GM23338 (cell line): ENCODE measurements around the gene USP48. TPM values are rescaled to one million over a fixed set of nuclear protein-coding genes. Genes with fewer than 3 reads are reported as not detected.

ENCODE experiments used
- ATAC-seq: fragments of 200-7000 bp; cut with Tn5 transposase; 3 replicates; pipeline ENCODE4 v1.9.1; 2020
- DNase-seq: peaks from one replicate; pipeline ENCODE4 v3.0.0-alpha.2; 2015; ENCODE audit warnings: low spot score
- H2AFZ ChIP-seq: fragments of 200-600 bp; sonication (generic); 2 replicates; pipeline ENCODE4 v1.8.0; 2016; ENCODE audit warnings: antibody characterized with exemption, mild to moderate bottlenecking, moderate library complexity
- H3F3A ChIP-seq: fragments of 200-600 bp; sonication (generic); replicated peaks from 2 replicates; pipeline ENCODE4 v1.8.0; 2017; ENCODE audit warnings: antibody characterized with exemption, mixed run types, low read depth
- H3K27ac ChIP-seq: fragments of 200-600 bp; sonication (generic); 2 replicates; pipeline ENCODE4 v1.6.1; 2016; ENCODE audit warnings: low read depth
- H3K27me3 ChIP-seq: fragments of 200-600 bp; sonication (generic); 2 replicates; pipeline ENCODE4 v1.8.0; 2016; ENCODE audit warnings: mild to moderate bottlenecking, mixed run types, moderate library complexity; ENCODE audit not compliant: insufficient read depth
- H3K36me3 ChIP-seq: fragments of 200-600 bp; sonication (generic); 2 replicates; pipeline ENCODE4 v1.8.0; 2016; ENCODE audit warnings: mild to moderate bottlenecking; ENCODE audit not compliant: insufficient read depth
- H3K4me1 ChIP-seq: fragments of 200-600 bp; sonication (generic); 2 replicates; pipeline ENCODE4 v1.8.0; 2016; ENCODE audit warnings: mild to moderate bottlenecking, moderate library complexity; ENCODE audit not compliant: insufficient read depth
- H3K4me2 ChIP-seq: fragments of 200-600 bp; sonication (generic); 2 replicates; pipeline ENCODE4 v1.7.1; 2017; ENCODE audit warnings: mixed run types
- H3K4me3 ChIP-seq: fragments of 200-600 bp; sonication (generic); 2 replicates; pipeline ENCODE4 v1.6.1; 2016; ENCODE audit warnings: mixed run types
- H3K79me2 ChIP-seq: fragments of 200-600 bp; sonication (generic); replicated peaks from 2 replicates; pipeline ENCODE4 v1.8.0; 2017; ENCODE audit warnings: mild to moderate bottlenecking; ENCODE audit not compliant: insufficient read depth
- H3K9me2 ChIP-seq: fragments of 200-600 bp; sonication (generic); 2 replicates; pipeline ENCODE4 v1.8.0; 2017; ENCODE audit not compliant: insufficient read depth
- H4K20me1 ChIP-seq: fragments of 200-600 bp; sonication (generic); replicated peaks from 2 replicates; pipeline ENCODE4 v1.8.0; 2017; ENCODE audit warnings: mild to moderate bottlenecking; ENCODE audit not compliant: insufficient read depth
- H3K27ac Mint-ChIP-seq: 2 replicates; pipeline ENCODE4 v1.8.0; 2020; ENCODE audit warnings: inconsistent platforms, mild to moderate bottlenecking, moderate library complexity, mixed read lengths
- H3K27me3 Mint-ChIP-seq: 3 replicates; pipeline ENCODE4 v1.8.0; 2022; ENCODE audit warnings: low read depth, mild to moderate bottlenecking, moderate library complexity, mixed read lengths, inconsistent platforms; ENCODE audit not compliant: insufficient read depth, poor library complexity
- H3K36me3 Mint-ChIP-seq: 3 replicates; pipeline ENCODE4 v1.8.0; 2021; ENCODE audit warnings: low read depth, mild to moderate bottlenecking, inconsistent platforms, moderate library complexity, mixed read lengths
- H3K4me1 Mint-ChIP-seq: 3 replicates; pipeline ENCODE4 v1.8.0; 2020; ENCODE audit warnings: mild to moderate bottlenecking, inconsistent platforms, mixed read lengths
- H3K4me3 Mint-ChIP-seq: 3 replicates; pipeline ENCODE4 v1.8.0; 2021; ENCODE audit warnings: moderate library complexity, mild to moderate bottlenecking, inconsistent platforms, mixed read lengths
- H3K9me3 Mint-ChIP-seq: 3 replicates; pipeline ENCODE4 v1.8.0; 2020; ENCODE audit warnings: moderate library complexity, mild to moderate bottlenecking, inconsistent platforms, mixed read lengths
- EZH2 ChIP-seq: fragments of 200-600 bp; sonication (generic); IDR thresholded peaks from one replicate; pipeline ENCODE4 v1.8.0; 2017; ENCODE audit warnings: antibody characterized with exemption, mild to moderate bottlenecking, low read depth; ENCODE audit not compliant: unreplicated experiment
- EZH2phosphoT487 ChIP-seq: fragments of 200-600 bp; sonication (generic); IDR thresholded peaks from one replicate; pipeline ENCODE4 v1.8.1; 2018; ENCODE audit warnings: antibody characterized with exemption; ENCODE audit not compliant: unreplicated experiment
- POLR2AphosphoS5 ChIP-seq: IDR thresholded peaks from 2 replicates; pipeline ENCODE4 v1.6.1; 2016; ENCODE audit warnings: antibody characterized with exemption, low read depth
- STAT1 ChIP-seq: IDR thresholded peaks from one replicate; pipeline ENCODE4 v1.6.1; 2016; ENCODE audit warnings: antibody characterized with exemption; ENCODE audit not compliant: unreplicated experiment
- polyA plus RNA-seq: library from polyadenylated mRNA; unstranded; fragments of >200 nt; fragmentation: Nextera tagmentation; extraction: Ambion mirVana; gene quantifications from 2 replicates; pipeline ENCODE4 v1.2.1, GENCODE V29; 2016
- total RNA-seq: library from RNA; depleted of rRNA; stranded (reverse); fragments of >200 nt; shearing (Covaris generic); gene quantifications from 2 replicates; pipeline ENCODE4 v1.2.3, GENCODE V29; 2014
- TF ChIP-seq, protein P1 (sequence below): fragments of 250-450 bp; sonication (Bioruptor Pico); IDR thresholded peaks from 2 replicates; pipeline ENCODE4 v1.5.0; 2020; ENCODE audit warnings: mild to moderate bottlenecking, moderate library complexity
- TF ChIP-seq, protein P2 (sequence below), 2 experiments: fragments of 200-600 bp in 1 of 2; sonication (generic) in 1 of 2; conservative IDR thresholded peaks; 2 replicates each; pipeline versions ENCODE4 v1.5.1 to v1.6.1; 2016 to 2017; ENCODE audit warnings: antibody characterized with exemption in 2 of 2, low read depth in 2 of 2, mild to moderate bottlenecking in 2 of 2, moderate library complexity in 1 of 2

Gene USP48
- total and polyA plus RNA-seq, 2 experiments from 2014 or later = 85.9 to 151 TPM

DNA sequence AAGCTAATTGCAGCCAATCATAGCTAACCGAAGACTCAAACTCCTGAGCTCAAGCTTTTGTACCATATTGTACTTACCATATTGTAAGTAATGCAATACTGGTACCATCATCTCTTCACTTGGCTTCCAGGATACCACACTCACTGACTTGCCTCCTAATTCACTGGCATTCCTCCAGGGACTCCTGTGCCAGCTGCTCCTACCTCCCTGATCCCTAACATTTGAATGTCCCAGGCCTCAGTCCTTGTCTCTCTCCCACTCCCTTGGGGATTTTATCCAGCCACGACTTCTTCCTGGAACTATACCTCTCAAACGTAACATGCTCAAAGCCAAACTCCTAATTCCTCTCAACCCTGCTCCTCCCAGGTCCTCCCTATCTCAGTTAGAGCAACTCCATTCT, 33.8 kb downstream of the USP48 start (continued):
- TF ChIP-seq, protein P1, sequence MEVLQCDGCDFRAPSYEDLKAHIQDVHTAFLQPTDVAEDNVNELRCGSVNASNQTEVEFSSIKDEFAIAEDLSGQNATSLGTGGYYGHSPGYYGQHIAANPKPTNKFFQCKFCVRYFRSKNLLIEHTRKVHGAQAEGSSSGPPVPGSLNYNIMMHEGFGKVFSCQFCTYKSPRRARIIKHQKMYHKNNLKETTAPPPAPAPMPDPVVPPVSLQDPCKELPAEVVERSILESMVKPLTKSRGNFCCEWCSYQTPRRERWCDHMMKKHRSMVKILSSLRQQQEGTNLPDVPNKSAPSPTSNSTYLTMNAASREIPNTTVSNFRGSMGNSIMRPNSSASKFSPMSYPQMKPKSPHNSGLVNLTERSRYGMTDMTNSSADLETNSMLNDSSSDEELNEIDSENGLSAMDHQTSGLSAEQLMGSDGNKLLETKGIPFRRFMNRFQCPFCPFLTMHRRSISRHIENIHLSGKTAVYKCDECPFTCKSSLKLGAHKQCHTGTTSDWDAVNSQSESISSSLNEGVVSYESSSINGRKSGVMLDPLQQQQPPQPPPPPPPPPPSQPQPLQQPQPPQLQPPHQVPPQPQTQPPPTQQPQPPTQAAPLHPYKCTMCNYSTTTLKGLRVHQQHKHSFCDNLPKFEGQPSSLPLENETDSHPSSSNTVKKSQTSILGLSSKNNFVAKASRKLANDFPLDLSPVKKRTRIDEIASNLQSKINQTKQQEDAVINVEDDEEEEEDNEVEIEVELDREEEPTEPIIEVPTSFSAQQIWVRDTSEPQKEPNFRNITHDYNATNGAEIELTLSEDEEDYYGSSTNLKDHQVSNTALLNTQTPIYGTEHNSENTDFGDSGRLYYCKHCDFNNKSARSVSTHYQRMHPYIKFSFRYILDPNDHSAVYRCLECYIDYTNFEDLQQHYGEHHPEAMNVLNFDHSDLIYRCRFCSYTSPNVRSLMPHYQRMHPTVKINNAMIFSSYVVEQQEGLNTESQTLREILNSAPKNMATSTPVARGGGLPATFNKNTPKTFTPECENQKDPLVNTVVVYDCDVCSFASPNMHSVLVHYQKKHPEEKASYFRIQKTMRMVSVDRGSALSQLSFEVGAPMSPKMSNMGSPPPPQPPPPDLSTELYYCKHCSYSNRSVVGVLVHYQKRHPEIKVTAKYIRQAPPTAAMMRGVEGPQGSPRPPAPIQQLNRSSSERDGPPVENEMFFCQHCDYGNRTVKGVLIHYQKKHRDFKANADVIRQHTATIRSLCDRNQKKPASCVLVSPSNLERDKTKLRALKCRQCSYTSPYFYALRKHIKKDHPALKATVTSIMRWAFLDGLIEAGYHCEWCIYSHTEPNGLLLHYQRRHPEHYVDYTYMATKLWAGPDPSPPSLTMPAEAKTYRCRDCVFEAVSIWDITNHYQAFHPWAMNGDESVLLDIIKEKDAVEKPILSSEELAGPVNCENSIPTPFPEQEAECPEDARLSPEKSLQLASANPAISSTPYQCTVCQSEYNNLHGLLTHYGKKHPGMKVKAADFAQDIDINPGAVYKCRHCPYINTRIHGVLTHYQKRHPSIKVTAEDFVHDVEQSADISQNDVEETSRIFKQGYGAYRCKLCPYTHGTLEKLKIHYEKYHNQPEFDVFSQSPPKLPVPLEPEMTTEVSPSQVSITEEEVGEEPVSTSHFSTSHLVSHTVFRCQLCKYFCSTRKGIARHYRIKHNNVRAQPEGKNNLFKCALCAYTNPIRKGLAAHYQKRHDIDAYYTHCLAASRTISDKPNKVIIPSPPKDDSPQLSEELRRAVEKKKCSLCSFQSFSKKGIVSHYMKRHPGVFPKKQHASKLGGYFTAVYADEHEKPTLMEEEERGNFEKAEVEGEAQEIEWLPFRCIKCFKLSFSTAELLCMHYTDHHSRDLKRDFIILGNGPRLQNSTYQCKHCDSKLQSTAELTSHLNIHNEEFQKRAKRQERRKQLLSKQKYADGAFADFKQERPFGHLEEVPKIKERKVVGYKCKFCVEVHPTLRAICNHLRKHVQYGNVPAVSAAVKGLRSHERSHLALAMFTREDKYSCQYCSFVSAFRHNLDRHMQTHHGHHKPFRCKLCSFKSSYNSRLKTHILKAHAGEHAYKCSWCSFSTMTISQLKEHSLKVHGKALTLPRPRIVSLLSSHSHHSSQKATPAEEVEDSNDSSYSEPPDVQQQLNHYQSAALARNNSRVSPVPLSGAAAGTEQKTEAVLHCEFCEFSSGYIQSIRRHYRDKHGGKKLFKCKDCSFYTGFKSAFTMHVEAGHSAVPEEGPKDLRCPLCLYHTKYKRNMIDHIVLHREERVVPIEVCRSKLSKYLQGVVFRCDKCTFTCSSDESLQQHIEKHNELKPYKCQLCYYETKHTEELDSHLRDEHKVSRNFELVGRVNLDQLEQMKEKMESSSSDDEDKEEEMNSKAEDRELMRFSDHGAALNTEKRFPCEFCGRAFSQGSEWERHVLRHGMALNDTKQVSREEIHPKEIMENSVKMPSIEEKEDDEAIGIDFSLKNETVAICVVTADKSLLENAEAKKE = no peak
- no peak for TF ChIP-seq STAT1

DNA sequence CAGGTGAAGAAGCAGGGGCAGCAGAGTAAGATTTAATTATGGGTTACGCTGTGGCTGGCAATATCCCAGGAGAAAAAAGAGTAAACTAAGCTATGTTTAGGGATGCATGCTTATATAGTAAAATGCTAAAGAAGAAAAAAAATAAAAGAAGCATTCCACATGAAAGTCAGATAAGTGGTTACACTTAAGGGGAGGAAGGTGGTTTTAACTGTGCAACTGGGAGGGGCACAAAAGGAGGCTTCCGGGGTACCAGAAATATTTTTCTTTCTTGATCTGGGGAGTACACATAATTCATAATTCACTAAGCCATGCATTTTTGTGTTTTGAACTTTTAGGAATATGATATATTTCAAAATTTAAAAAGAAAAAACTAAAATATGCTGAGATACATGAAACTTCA, 39.5 kb downstream of the USP48 start:
- no peaks in the 10 kb centered on the region for H3K9me2 ChIP-seq
- TF ChIP-seq POLR2AphosphoS5 = no peak
- TF ChIP-seq EZH2phosphoT487 = no peak
- TF ChIP-seq EZH2 = no peak
- TF ChIP-seq, protein P2, sequence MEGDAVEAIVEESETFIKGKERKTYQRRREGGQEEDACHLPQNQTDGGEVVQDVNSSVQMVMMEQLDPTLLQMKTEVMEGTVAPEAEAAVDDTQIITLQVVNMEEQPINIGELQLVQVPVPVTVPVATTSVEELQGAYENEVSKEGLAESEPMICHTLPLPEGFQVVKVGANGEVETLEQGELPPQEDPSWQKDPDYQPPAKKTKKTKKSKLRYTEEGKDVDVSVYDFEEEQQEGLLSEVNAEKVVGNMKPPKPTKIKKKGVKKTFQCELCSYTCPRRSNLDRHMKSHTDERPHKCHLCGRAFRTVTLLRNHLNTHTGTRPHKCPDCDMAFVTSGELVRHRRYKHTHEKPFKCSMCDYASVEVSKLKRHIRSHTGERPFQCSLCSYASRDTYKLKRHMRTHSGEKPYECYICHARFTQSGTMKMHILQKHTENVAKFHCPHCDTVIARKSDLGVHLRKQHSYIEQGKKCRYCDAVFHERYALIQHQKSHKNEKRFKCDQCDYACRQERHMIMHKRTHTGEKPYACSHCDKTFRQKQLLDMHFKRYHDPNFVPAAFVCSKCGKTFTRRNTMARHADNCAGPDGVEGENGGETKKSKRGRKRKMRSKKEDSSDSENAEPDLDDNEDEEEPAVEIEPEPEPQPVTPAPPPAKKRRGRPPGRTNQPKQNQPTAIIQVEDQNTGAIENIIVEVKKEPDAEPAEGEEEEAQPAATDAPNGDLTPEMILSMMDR (conservative IDR thresholded peaks at IDR 0.05; ENCODE audit: low read depth in 2 of 2) = no peak
- no peak overlapping the region for H2AFZ ChIP-seq
- no peaks in the 10 kb centered on the region; the same call in 1 of the 2 replicates for H3F3A ChIP-seq
- H3K79me2 ChIP-seq = 0 out of 2 replicates have a peak, but pooled peaks cover under 1% of the 10 kb centered on the region
- no peaks in the 10 kb centered on the region for H3K4me1 Mint-ChIP-seq
- no peak overlapping the region for H3K4me3 ChIP-seq
- peaks cover 3% of the 10 kb centered on the region for H3K27me3 Mint-ChIP-seq
- no peaks in the 10 kb centered on the region for H3K4me1 ChIP-seq
- no peak overlapping the region for H3K4me3 Mint-ChIP-seq
- peaks cover 15% of the 10 kb centered on the region; the same call in 1 of the 2 replicates for H4K20me1 ChIP-seq
- peaks cover 14% of the 10 kb centered on the region; the same call in 2 of the 3 replicates for H3K36me3 Mint-ChIP-seq
- no peak for DNase-seq
- no peak overlapping the region for H3K27ac Mint-ChIP-seq
- no peaks in the 10 kb centered on the region for H3K9me3 Mint-ChIP-seq
- peaks cover 18% of the 10 kb centered on the region for H3K36me3 ChIP-seq
- no peak for ATAC-seq
- no peaks in the 10 kb centered on the region for H3K27me3 ChIP-seq
- H3K4me2 ChIP-seq = no peak overlapping the region
- no peak overlapping the region for H3K27ac ChIP-seq
